Prostate gland (tissue), 2 donors: ENCODE measurements around the gene C4A.

Source experiments
- CTCF ChIP-seq, 4 experiments: fragments of 200-600 bp in 2 of 4; fragments of 450-650 bp in 2 of 4; sonication (generic) in 2 of 4; IDR thresholded peaks; 1 replicate in 3 of 4; 2 replicates in 1 of 4; pipeline ENCODE4 v1.5.1; 2016 to 2019; ENCODE audit warnings: antibody characterized with exemption in 4 of 4, mild to moderate bottlenecking in 2 of 4, moderate library complexity in 2 of 4
- POLR2A ChIP-seq: fragments of 450-650 bp; IDR thresholded peaks from one replicate; pipeline ENCODE4 v1.6.1; 2016; ENCODE audit warnings: antibody characterized with exemption, mild to moderate bottlenecking

GRCh38 chr6:31958412-31958740 is 23.5 kb upstream of the C4A start:
- TF ChIP-seq CTCF (IDR thresholded peaks at IDR 0.05): no peak
- no peak for TF ChIP-seq POLR2A
